SU-DHL-6 (cell line): ENCODE measurements around the gene SKP1.

Source experiments
- H2AFZ ChIP-seq: fragments of 200-600 bp; sonication (generic); 2 replicates; pipeline ENCODE4 v1.6.1; 2014; ENCODE audit warnings: low read depth, mild to moderate bottlenecking, moderate library complexity, mixed read lengths, antibody characterized with exemption, low read length; ENCODE audit not compliant: severe bottlenecking
- H3F3A ChIP-seq: fragments of 200-600 bp; shearing (Covaris generic); 2 replicates; pipeline ENCODE4 v1.6.0; 2016; ENCODE audit warnings: antibody characterized with exemption, mild to moderate bottlenecking; ENCODE audit not compliant: insufficient read depth
- H3K27ac ChIP-seq: fragments of 200-600 bp; sonication (generic); 2 replicates; pipeline ENCODE4 v1.5.1; 2016; ENCODE audit warnings: low read depth, mild to moderate bottlenecking, low read length, moderate library complexity, mixed read lengths
- H3K27me3 ChIP-seq: fragments of 200-600 bp; sonication (generic), shearing (Covaris generic); 2 replicates; pipeline ENCODE4 v1.6.0; 2014; ENCODE audit warnings: mild to moderate bottlenecking, low read length
- H3K36me3 ChIP-seq: fragments of 200-600 bp; sonication (generic); 2 replicates; pipeline ENCODE4 v1.6.1; 2014; ENCODE audit warnings: mild to moderate bottlenecking, low read length, mixed read lengths
- H3K4me2 ChIP-seq: fragments of 300-600, 200-600 bp; shearing (Covaris generic), sonication (generic); 2 replicates; pipeline ENCODE4 v1.6.0; 2014; ENCODE audit warnings: low read length, low read depth, mild to moderate bottlenecking; ENCODE audit not compliant: poor library complexity, severe bottlenecking
- H3K4me3 ChIP-seq: fragments of 200-600 bp; sonication (generic); 2 replicates; pipeline ENCODE4 v1.5.1; 2014; ENCODE audit warnings: antibody characterized with exemption, low read length, mild to moderate bottlenecking, mixed read lengths; ENCODE audit not compliant: insufficient read depth, poor library complexity, severe bottlenecking
- H3K79me2 ChIP-seq: fragments of 200-600 bp; sonication (generic); 2 replicates; pipeline ENCODE4 v1.6.1; 2014; ENCODE audit warnings: mild to moderate bottlenecking, low read length, moderate library complexity; ENCODE audit not compliant: insufficient read depth
- H3K9ac ChIP-seq: fragments of 200-600 bp; sonication (generic); 2 replicates; pipeline ENCODE4 v1.7.0; 2014; ENCODE audit warnings: mild to moderate bottlenecking, low read length
- H3K9me2 ChIP-seq: fragments of 200-600 bp; sonication (generic); replicated peaks from 2 replicates; pipeline ENCODE4 v1.6.1; 2014; ENCODE audit warnings: low read length; ENCODE audit not compliant: insufficient read depth
- H3K9me3 ChIP-seq: fragments of 200-600 bp; sonication (generic); 2 replicates; pipeline ENCODE4 v1.6.1; 2014; ENCODE audit warnings: low read length, mixed read lengths; ENCODE audit not compliant: insufficient read depth
- H4K20me1 ChIP-seq: fragments of 200-600 bp; sonication (generic); 2 replicates; pipeline ENCODE4 v1.6.1; 2014; ENCODE audit warnings: low read depth, mild to moderate bottlenecking, antibody characterized with exemption, low read length, moderate library complexity, mixed read lengths
- EZH2phosphoT487 ChIP-seq: fragments of 200-600 bp; sonication (generic), shearing (Covaris generic); conservative IDR thresholded peaks from 2 replicates; pipeline ENCODE4 v1.6.1; 2018; ENCODE audit warnings: mild to moderate bottlenecking, antibody characterized with exemption, low read length, moderate library complexity, mixed read lengths
- TF ChIP-seq, protein P1 (sequence below): fragments of 200-600 bp; sonication (generic); IDR thresholded peaks from one replicate; pipeline ENCODE4 v1.5.1; 2017; ENCODE audit warnings: antibody characterized with exemption, mild to moderate bottlenecking, low read length, moderate library complexity; ENCODE audit not compliant: insufficient read depth, poor library complexity, severe bottlenecking

Gene SKP1

DNA sequence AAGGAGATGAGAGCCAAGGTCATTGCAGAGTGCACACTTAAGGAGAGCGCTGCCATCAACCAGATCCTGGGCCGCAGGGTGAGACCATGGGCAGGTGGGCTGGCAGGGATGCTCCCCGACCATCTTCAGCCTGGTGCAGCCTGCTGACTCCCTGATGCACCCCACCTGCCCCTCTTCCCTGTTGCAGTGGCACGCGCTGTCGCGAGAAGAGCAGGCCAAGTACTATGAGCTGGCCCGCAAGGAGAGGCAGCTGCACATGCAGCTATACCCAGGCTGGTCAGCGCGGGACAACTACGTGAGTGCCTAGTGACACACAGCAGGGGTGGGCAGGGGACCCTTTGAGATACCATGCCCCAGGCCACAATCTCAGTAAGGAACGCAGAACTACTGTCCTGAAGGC lies 33.9 kb downstream of the SKP1 start:
- no peaks in the 10 kb centered on the region for H3K36me3 ChIP-seq

GRCh38 chr5:134142052-134142451 lies 34.7 kb downstream of the SKP1 start:
- no peaks in the 10 kb centered on the region for H3K9me2 ChIP-seq
- H3K36me3 ChIP-seq = no peaks in the 10 kb centered on the region
- H3F3A ChIP-seq = no peaks in the 10 kb centered on the region
- H4K20me1 ChIP-seq = no peaks in the 10 kb centered on the region
- no peaks in the 10 kb centered on the region for H3K79me2 ChIP-seq
- no peaks in the 10 kb centered on the region for H3K9me3 ChIP-seq
- H2AFZ ChIP-seq = no peak overlapping the region
- H3K27me3 ChIP-seq = no peaks in the 10 kb centered on the region
- H3K27ac ChIP-seq = no peak overlapping the region
- H3K4me2 ChIP-seq = no peak overlapping the region
- no peak overlapping the region for H3K4me3 ChIP-seq
- no peak overlapping the region for H3K9ac ChIP-seq
- no peak for TF ChIP-seq EZH2phosphoT487
- TF ChIP-seq, protein P1, sequence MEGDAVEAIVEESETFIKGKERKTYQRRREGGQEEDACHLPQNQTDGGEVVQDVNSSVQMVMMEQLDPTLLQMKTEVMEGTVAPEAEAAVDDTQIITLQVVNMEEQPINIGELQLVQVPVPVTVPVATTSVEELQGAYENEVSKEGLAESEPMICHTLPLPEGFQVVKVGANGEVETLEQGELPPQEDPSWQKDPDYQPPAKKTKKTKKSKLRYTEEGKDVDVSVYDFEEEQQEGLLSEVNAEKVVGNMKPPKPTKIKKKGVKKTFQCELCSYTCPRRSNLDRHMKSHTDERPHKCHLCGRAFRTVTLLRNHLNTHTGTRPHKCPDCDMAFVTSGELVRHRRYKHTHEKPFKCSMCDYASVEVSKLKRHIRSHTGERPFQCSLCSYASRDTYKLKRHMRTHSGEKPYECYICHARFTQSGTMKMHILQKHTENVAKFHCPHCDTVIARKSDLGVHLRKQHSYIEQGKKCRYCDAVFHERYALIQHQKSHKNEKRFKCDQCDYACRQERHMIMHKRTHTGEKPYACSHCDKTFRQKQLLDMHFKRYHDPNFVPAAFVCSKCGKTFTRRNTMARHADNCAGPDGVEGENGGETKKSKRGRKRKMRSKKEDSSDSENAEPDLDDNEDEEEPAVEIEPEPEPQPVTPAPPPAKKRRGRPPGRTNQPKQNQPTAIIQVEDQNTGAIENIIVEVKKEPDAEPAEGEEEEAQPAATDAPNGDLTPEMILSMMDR = no peak

More for the DNA sequence above, 33.9 kb downstream of the SKP1 start:
- TF ChIP-seq, protein P1 = no peak
- TF ChIP-seq EZH2phosphoT487 = no peak
- Histone ChIP-seq H3K9ac (no peak overlapping the region), H3K4me2 (no peak overlapping the region), H4K20me1 (no peaks in the 10 kb centered on the region), H3K9me3 (no peaks in the 10 kb centered on the region), H3K27ac (no peak overlapping the region), H3K27me3 (no peaks in the 10 kb centered on the region), H3F3A (no peaks in the 10 kb centered on the region), H3K79me2 (no peaks in the 10 kb centered on the region), H3K4me3 (no peak overlapping the region), H2AFZ (no peak overlapping the region), H3K9me2 (no peaks in the 10 kb centered on the region)

DNA sequence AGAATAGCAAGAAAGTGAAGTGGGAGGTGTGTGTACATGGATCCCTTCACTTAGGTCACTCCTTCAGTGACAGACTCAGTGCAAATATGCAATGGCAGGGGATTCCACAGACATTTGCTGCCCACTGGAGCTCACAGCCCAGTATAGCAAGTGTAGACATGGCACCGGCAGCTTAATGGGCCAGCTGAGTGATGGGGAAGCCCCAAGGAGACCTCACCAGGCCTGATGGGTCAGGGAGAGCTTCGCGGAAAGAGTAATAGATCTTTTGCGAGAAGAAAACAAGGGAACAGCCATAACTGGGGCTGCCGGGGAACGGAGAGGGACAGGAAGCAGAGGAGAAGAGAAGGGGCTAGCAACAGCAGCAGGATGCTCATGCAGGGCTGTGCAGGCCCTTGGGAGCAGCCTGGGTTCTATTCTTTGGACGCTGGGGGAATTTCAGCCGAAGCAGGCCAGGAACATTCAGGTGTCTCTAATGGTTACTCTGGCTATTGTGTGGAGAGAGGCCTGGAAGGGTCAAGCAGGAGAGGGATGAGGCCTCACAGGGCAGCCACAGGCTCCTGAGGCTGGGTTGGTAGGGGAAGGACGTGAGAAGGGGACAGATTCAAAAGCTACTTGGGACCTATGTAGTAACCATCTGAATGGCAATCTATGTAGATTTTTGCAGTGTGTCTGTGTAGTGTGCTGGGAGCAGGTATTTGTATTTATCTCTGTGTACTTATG lies 35.3 kb downstream of the SKP1 start:
- Histone ChIP-seq H3K27me3 (no peaks in the 10 kb centered on the region), H4K20me1 (no peaks in the 10 kb centered on the region), H3K79me2 (no peaks in the 10 kb centered on the region), H3K4me3 (no peak overlapping the region), H2AFZ (no peak overlapping the region), H3K27ac (no peak overlapping the region), H3K4me2 (no peak overlapping the region), H3F3A (no peaks in the 10 kb centered on the region), H3K9ac (no peak overlapping the region), H3K9me3 (no peaks in the 10 kb centered on the region), H3K9me2 (no peaks in the 10 kb centered on the region), H3K36me3 (no peaks in the 10 kb centered on the region)
- TF ChIP-seq, protein P1 = no peak
- TF ChIP-seq EZH2phosphoT487 = no peak
